Measurements from ENCODE around the gene HYAL3. TPM values are rescaled to one million over a fixed set of nuclear protein-coding genes. Genes with fewer than 3 reads are reported as not detected.

HYAL3 gene
- total RNA-seq, 2 donors from 2014 or later, result 2.5 to 4.2 TPM

DNA sequence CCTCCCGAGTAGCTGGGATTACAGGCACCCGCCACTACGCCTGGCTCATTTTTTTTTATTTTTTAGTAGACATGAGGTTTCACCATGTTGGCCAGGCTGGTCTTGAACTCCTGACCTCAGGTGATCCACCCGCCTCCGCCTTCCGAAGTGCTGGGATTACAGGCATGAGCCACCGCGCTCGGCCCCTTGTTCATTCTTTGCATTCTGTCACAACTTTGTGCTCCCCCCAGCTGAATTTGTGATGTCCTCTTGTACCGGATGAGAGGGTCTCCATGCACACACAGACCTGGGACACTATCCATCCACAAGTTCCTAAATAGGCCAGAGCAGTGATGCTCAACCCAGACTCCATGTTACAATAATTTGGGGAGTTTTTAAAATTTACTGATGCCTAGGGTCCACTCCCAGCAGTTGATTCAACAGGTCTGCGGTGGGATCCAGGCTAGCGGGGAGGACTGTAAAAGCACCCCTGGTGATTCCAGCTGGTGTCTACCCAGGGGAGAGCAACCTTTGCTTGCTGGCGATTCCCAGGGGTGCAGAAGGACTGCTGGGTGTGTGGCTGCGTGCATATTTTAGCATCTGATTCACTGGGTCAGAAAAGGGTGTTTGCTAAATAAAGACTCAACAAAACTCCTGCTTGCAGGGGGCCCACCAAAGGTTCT, 40.4 kb upstream of the HYAL3 start:
- no peaks in the 10 kb centered on the region for H3K9me3 ChIP-seq
- H3K9ac ChIP-seq (ENCODE audit: low read depth in 2 of 2, low read length in 2 of 2), result peak overlapping the region; percentile 61 to 87
- H3K4me3 ChIP-seq, result peak overlapping the region; percentile 45
- DNase-seq, result peak; percentile 37
- H3K36me3 ChIP-seq, result no peaks in the 10 kb centered on the region
- peak overlapping the region; percentile 97 for H3K27ac ChIP-seq
- intact Hi-C loops (cut with DNase I), result no loop called here
- no peaks in the 10 kb centered on the region for H3K27me3 ChIP-seq
- peaks cover 13% of the 10 kb centered on the region for H3K4me1 ChIP-seq
- TF ChIP-seq, protein P1, sequence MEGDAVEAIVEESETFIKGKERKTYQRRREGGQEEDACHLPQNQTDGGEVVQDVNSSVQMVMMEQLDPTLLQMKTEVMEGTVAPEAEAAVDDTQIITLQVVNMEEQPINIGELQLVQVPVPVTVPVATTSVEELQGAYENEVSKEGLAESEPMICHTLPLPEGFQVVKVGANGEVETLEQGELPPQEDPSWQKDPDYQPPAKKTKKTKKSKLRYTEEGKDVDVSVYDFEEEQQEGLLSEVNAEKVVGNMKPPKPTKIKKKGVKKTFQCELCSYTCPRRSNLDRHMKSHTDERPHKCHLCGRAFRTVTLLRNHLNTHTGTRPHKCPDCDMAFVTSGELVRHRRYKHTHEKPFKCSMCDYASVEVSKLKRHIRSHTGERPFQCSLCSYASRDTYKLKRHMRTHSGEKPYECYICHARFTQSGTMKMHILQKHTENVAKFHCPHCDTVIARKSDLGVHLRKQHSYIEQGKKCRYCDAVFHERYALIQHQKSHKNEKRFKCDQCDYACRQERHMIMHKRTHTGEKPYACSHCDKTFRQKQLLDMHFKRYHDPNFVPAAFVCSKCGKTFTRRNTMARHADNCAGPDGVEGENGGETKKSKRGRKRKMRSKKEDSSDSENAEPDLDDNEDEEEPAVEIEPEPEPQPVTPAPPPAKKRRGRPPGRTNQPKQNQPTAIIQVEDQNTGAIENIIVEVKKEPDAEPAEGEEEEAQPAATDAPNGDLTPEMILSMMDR (IDR thresholded peaks at IDR 0.05), result no peak

DNA sequence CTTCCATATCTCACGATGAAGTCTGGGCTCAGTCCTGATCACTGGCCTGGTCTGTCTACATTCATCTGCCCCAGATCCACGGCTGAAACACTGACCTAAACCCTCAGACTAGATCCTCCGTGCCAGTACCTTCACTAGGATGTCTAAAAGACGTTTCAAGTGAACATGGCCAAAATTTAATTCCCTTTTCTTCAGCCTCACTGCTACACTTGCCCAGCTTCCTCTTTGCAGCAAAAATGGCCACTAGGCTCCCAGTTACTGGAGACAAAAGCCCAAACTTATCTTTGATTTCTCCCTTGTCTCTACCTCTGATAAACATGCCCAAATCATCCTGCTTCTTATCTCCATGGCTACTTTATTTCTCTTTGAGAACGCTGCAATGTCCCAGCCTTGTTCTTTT, 39.8 kb upstream of the HYAL3 start:
- peak overlapping the region; percentile 97 for H3K27ac ChIP-seq
- H3K4me3 ChIP-seq, result no peak overlapping the region
- no peaks in the 10 kb centered on the region for H3K36me3 ChIP-seq
- H3K9ac ChIP-seq (ENCODE audit: low read depth in 2 of 2, low read length in 2 of 2), result peak overlapping the region; percentile 52 to 83
- H3K9me3 ChIP-seq, result no peaks in the 10 kb centered on the region
- DNase-seq, result peak; percentile 21
- TF ChIP-seq, protein P1 (IDR thresholded peaks at IDR 0.05), result no peak
- intact Hi-C loops (cut with DNase I), result no loop called here
- H3K4me1 ChIP-seq, result peaks cover 13% of the 10 kb centered on the region
- H3K27me3 ChIP-seq, result no peaks in the 10 kb centered on the region

DNA sequence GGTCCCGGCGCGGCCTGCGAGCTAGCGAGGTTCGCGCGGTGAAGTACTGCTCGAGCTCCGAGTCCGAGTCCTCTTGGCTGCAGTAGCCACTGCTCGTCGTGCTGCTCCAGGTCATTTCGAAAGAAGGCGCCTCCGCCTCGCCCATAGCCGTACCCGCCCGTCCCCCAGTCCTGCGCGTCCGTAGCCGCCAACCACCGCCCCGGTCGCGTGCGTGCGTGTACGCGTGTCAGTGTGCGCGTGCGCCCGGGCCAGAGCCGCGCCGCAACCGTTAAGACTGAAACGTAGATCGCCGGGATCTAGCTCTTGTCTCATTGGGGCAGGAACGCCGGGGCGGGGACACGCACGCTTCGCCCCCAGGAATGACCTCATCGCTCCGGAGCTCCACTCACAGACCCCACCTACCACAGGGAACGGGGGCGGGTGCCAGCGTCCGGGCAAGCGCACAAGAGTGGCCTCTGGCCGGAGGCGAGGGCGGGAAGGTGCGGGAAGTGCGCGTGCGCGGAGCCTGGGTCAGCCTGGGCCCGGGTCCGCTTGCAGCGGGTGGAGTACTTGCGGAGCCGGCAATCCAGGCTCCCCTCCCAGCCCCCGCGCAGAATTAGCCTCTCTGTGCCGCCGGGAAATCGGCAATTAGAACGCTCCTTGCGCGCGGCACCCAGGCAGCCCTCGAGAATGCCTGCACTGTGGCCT, 38.1 kb upstream of the HYAL3 start:
- Histone ChIP-seq H3K9ac (ENCODE audit: low read depth in 2 of 2, low read length in 2 of 2) (peak overlapping the region; percentile 83 to 89), H3K4me1 (peaks cover 13% of the 10 kb centered on the region), H3K36me3 (no peaks in the 10 kb centered on the region), H3K27me3 (no peaks in the 10 kb centered on the region), H3K9me3 (no peaks in the 10 kb centered on the region), H3K4me3 (peak overlapping the region; percentile 69), H3K27ac (peak overlapping the region; percentile 97)
- peak; percentile 100 for DNase-seq
- intact Hi-C loops (cut with DNase I), result no loop called here
- TF ChIP-seq, protein P1 (IDR thresholded peaks at IDR 0.05), result no peak

DNA sequence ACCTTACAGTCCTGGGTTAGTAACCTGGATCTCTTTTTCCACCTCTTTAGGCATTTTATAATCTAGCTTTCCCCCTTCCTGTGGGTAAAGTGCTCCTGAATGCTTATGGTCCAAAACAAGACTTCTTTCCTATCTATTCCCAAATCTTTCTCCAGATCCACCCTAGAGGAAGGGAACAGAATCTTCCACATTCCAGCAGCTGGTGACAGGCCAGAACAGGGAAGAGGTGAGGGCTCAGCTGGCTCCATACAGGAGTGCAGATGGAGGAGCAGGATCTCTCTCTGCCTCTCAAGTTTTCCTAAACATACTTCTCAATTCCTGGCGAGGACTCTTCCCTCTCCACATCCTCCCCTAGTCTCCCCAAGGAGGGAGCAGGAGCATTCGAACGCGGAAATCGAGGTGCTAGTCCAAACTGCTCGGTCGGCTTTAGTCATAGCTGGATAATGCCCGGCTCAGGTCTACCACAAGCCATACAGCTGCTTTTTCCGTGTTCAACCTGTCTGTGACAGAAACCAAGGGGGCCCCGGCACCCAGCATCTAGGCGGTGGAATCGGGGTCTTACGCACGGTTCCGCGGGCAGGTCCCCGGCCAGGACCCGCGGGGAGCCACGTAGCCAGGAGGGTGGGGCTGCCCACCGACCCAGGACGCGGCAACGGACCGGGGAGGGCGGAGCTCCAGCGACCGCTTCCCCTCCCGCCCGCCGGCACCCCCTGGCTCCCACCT, 37.4 kb upstream of the HYAL3 start:
- Histone ChIP-seq H3K27ac (peak overlapping the region; percentile 97), H3K27me3 (no peaks in the 10 kb centered on the region), H3K4me3 (peak overlapping the region; percentile 69), H3K9ac (ENCODE audit: low read depth in 2 of 2, low read length in 2 of 2) (peak overlapping the region; percentile 83 to 89), H3K4me1 (peaks cover 13% of the 10 kb centered on the region), H3K9me3 (no peaks in the 10 kb centered on the region), H3K36me3 (peaks cover 2% of the 10 kb centered on the region)
- no peak for DNase-seq
- intact Hi-C loops (cut with DNase I), result no loop called here
- TF ChIP-seq, protein P1 (IDR thresholded peaks at IDR 0.05), result no peak

DNA sequence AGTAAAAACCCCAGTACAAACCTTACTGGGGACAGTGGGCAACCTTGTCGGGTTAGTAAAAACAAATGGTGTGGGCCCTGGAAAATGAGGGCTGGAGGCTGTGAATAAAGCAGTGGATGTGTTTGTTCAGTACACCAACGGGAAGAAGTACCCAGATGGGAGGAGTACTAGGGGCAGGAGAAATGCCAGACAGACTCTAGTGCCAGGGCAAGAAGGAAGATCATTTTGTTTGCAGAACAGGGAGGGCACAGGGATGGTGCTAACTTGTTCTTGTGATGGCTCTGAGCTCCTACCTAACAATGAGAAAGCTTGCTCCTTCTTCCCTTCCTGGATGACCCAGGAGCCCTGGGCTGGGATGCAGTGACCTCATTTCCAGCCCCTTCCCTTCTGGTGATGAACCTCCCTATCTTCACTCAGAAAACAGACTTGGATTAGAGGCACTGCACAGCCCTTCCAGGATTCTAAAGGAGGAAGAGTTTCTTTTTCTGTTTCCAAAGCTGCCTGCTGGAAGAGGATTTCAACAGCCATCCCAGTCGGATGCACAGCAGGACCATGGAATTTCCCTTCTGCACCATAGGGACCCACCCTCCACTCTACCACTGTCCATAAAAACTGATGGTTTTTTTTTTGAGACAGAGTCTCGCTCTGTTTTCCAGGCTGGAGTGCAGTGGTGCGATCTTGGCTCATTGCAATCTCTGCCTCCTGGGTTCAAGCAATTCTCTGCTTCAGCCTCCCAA, 35.3 kb upstream of the HYAL3 start:
- Histone ChIP-seq H3K9ac (ENCODE audit: low read depth in 2 of 2, low read length in 2 of 2) (peak overlapping the region in 1 of 2 donors; percentile 44), H3K27ac (peak overlapping the region; percentile 97), H3K4me1 (peaks cover 13% of the 10 kb centered on the region), H3K27me3 (no peaks in the 10 kb centered on the region), H3K36me3 (peaks cover 20% of the 10 kb centered on the region), H3K9me3 (no peaks in the 10 kb centered on the region), H3K4me3 (no peak overlapping the region)
- DNase-seq, result no peak
- TF ChIP-seq, protein P1 (IDR thresholded peaks at IDR 0.05), result no peak
- intact Hi-C loops (cut with DNase I), result no loop called here

Measured in colonic mucosa (tissue), 4 donors.